NCI-H1092 treated with DMSO at 0.1 percent for 48 hours (cell line): ENCODE data around the gene C14orf180.
"Not testable (repeated sequence)": the region's sequence is repeated elsewhere in the genome, so short reads cannot be mapped to it uniquely, and the experiment has no call there.

Source experiments
- DNase-seq: peaks from one replicate; lab custom pipeline; 2025; lab: John Stamatoyannopoulos, UW

C14orf180 gene

DNA sequence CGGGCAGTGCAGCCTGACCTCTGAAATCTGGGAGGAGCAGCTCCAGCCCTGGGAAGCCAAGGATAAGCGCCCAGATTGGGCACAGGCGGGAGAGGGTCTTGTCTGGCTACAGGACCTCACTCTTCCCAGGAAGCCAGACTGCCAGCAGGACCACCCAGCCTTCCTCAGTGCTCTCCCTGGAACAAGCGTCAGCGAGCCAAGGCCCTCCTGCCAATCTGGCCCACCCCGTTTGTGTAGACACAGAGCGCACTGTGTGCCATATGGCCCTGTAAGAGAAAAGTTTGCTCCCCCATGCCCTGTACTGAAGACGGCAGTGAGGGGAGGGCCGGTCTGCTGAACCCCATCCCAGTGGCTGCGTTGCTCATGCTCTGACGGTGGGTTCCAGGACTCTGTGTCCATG, 1.2 kb upstream of the C14orf180 start:
- DNase-seq = no peak

DNA sequence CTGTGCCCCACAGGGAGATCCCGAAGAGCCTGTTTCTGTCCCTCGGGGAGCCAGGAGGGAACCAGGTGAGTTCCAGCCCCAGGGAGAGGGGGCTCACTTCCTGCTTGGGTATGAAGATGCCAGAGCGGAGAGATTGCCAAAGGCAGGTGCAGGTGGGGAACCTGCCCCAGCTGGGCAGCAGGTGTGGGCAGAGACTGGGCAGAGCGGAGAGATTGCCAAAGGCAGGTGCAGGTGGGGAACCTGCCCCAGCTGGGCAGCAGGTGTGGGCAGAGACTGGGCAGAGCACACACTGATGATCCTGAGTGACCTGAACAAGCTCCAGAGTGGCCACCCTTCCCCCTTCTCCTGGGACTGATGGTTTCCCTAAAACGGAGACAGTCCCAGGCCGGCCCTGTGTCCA, 375 bp downstream of the C14orf180 start:
- not testable (repeated sequence) for DNase-seq

DNA sequence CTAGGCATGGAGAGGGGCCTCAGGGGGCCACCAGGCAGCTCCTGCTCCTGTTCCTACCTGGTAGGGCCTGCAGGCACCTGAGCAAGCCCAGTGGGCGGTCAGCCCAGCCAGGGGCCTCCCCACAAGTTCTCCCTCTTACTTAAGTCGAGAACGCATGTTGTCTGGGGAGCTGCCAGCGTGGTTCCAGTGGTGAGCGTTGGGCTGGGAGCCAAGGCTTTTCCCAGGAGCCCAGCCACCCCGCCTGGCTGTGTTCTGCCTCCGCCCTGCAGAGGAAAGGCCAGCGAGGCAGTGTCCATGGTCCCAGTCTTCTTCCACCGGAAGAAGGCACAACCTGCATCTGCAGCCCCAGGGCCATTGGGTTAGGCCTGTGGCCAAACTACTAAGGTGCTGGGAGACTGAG, 1.4 kb downstream of the C14orf180 start:
- peak; percentile 63 for DNase-seq

GRCh38 chr14:104581521-104581920, 2.0 kb downstream of the C14orf180 start:
- no peak for DNase-seq

DNA sequence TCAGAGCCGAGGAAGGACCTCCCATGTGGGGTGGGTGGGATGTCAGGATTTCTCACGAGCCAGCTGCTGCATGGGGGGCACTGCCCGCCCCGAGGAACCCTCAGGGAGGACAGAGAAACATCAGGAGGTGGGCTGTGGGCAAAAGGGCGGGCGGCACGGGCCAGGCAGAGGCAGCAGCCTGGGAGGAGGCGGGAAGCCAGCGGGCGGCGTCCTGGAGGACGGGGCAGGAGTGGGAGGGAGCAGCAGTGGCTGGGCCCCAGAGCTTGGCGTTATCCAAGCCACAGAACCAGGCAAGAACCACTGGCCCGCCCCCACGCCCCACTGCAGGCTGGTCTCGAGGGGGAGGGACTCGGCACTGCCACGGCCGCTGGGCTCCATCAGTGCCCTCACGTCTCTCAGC, 2.4 kb downstream of the C14orf180 start:
- no peak for DNase-seq

DNA sequence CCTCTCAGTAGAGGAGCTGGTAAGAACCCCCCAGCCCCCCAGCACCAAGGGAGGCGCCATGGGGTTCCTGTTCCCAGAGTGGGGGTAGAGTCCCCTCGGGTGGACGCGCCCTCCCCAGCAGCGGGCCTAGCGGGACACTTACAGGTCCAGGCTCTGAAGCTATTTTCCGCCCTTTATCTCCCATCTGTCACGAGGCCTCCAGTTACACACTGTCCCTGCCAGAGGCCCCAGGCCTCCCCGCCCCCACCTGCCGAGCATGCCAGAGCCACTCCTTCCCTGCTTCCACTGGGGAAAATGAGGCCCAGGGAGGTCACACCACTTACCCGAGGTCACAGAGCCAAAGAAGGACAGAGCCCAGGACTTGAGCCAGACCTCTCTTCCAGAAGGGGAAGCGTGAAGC, 3.1 kb downstream of the C14orf180 start:
- no peak for DNase-seq

- no peak for DNase-seq
Observed at GRCh38 chr14:104583424-104584306, 4.1 kb downstream of the C14orf180 start.

DNA sequence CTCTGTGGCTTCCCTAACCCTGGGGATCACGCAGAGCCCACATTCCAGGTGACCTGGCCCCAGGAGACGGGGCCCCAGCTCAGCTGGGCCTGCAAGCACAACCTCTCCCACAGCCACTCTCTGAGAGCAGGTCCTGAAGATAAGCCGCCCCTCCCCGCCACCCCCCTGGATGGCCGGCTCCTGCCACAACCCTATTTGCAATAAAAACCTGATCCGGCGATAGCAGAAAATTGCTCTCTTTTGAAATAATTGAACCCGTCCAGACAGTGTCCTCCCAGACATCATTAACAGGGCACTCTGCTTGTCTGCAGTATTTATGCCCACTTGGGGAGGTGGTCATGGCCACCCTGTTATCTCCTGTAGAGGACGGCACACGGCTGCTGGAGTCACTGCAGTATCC, 5.0 kb downstream of the C14orf180 start:
- DNase-seq = no peak

DNA sequence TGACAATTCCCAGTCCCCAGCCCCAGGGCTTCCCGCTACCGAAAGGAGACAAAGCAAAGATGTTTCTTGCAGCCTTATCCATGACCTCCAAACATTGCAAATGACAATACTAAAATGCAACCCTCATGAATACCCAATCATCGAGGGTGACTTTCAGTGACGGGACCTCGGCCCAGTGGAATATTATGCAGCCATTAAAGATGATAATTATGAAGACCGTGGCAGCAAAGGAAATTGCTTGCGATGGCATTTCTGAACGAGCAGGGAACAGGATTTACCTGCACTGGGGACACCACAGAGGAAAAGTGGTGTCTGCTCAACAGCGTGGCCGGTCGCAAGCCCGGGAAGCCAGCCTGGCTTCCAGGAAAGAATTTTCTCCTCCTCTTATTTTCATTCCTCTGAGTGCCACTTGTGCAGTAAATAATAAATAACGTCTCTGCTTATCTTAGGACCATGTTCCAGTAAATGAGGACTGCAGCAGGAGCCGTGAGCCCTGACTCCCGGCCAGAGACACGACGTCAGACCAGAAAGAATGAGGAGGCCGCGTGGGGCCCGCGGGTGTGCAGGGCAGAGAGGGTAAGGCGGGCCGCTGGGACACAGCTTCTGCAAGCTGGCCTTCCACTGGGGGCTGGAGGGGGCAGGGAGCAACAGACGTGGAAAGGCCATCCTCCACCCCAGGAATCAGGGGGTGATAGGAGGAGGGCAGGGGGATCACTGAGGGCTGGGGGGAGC, 6.6 kb downstream of the C14orf180 start:
- no peak for DNase-seq

GRCh38 chr14:104586832-104587620, 7.5 kb downstream of the C14orf180 start:
- no peak for DNase-seq

DNA sequence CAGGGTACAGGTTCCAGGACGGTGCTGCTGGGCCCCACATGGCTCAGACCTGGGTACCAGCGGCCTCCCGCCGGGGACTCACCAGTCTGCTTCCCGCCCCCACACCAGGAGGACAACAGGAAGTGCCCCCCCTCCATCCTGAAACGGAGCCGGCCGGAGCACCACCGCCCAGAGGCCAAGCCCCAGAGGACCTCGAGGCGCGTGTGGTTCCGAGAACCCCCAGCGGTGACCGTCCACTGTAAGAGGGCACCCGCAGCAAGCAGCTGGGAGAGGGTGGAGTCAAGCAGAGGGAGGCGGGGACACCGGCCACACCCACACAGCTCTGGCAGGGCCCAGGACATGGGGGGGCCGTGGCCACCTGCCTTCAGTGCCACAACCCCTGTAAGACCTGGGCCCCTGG, 8.1 kb downstream of the C14orf180 start:
- DNase-seq = no peak

GRCh38 chr14:104588066-104588857, 8.7 kb downstream of the C14orf180 start:
- no peak for DNase-seq

DNA sequence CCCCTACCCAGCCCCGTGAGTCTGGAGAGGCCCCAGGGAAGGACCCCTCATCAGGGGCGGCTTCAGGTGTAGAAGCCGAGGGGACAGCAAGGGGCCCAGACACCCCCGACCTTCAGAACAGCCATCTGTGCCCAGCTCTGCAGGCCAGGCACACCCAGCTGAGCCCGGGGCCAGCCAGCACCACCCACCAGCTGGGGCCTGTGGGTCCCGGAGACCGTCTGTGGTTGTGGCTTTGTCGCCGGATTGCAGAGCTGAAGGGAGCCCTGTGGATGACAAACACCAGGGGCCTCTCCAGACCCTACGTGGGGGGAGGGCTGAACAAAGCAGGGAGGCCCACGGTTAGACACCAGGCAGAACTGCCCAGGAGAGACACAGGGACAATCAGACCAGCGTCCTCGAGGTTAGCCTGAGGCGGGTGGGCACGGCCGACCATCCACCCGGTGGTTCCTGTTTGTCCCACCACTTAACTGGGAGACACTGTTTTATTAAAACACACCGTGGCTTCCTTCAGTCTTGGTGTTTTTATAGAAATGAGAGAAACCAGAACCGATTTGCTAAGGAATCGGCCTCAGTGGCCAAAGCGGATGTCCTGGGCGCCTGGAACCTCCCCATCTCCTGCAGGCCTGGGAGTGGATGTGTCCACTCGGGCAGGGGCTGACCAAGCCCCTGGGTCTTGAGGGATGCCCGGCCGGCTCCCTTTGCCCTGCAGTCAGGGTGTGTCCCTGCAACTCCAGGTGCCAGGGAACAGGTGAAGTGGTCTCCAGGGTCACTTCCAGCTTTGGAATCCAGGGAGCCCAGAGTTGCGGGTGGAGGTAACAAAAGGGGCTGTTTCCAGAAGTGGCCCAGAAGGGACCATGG, 10.0 kb downstream of the C14orf180 start:
- DNase-seq = no peak

GRCh38 chr14:104590240-104590965, 10.8 kb downstream of the C14orf180 start:
- DNase-seq = no peak

- no peak for DNase-seq
Observed at GRCh38 chr14:104591031-104591430, 11.5 kb downstream of the C14orf180 start.

DNA sequence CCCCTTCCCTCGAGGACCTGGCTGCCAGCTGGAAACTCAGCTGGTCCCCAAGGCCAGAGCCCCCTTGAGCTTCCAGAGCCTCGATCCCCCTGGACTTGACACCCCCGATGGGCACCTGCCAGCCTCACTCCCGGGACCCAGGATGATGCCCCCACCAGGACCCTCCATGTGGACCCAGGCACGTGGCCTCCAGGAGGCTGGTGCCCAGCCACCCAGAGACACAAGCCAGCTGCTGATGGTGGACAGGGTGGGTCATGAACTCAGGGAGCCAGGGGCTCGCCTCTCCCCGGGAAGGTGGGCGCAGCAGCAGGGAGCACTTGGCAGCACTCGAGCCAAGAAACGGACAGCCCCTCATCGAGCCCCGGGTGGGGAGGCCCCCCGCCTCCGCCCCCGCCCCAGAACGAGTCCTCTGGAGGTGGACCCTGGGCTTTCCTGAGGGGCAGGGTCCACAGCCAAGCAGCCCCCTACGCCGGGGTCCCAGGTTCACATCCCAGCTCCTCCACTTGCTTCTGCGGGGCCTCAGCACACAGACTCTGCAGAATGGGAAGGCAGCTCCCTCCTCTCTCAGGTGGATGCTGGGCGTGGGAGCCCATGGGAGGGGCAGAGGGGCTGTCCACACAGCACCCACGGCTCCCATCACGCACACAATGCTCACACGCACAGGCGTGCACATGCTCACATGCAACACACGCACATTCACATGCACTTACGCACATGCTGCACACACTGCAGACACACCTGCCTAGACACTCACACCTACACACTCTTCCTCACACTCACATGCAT, 12.1 kb downstream of the C14orf180 start:
- no peak for DNase-seq

DNA sequence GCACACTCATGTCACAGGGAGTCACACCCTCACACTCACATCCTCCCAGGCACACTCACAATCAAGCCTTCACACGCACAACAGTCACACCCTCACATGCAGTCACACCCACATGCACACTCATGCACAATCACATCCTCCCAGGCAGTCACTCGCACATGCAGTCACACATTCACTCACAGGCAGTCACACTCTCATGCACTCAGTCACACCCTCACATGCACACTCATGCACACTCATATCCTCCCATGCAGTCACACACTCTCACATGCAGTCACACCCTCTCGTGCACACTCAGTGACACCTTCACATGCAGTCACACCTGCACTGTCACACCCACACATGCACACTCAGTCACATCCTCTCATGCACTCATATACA, 12.7 kb downstream of the C14orf180 start:
- no peak for DNase-seq

DNA sequence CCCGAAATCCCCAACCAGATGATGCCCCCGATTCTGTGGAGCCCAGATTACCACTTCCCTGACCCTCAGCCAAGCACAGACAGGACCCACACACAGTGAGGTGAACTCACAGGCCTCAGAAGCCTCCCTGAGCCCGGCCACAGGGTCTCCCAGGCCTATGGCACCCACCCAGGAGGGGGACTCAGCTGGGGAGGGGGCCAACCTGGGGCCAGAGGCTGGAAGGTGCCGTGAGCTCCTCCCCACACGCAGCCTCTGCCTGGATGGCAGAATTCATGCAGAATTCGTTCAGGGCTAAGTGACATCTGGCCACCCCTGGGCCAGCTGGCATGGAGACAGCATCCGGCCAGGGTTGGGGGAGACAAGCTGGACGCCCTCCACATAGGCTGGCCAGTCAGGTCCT, 13.2 kb downstream of the C14orf180 start:
- no peak for DNase-seq

GRCh38 chr14:104593241-104593701, 13.7 kb downstream of the C14orf180 start:
- DNase-seq = no peak
